Measurements from ENCODE around the gene SYT1.

Gene SYT1

GRCh38 chr12:79370021-79370420 lies 505.4 kb downstream of the SYT1 start:
- Histone ChIP-seq H3K4me3 (ENCODE audit: severe bottlenecking) (no peak overlapping the region), H3K27me3 (ENCODE audit: insufficient read depth, poor library complexity, severe bottlenecking) (no peaks in the 10 kb centered on the region), H3K4me1 (ENCODE audit: insufficient read depth, poor library complexity, severe bottlenecking) (peaks cover 4% of the 10 kb centered on the region), H3K9me3 (ENCODE audit: severe bottlenecking) (no peaks in the 10 kb centered on the region), H3K36me3 (ENCODE audit: low read depth) (no peaks in the 10 kb centered on the region), H3K27ac (ENCODE audit: poor library complexity, severe bottlenecking) (no peak overlapping the region)
- DNase-seq (ENCODE audit: low spot score) (no peak), ATAC-seq (ENCODE audit: low read depth) (no peak)
- no peak for TF ChIP-seq CTCF (IDR thresholded peaks at IDR 0.05; ENCODE audit: poor library complexity, severe bottlenecking)

GRCh38 chr12:79371226-79371625 lies 506.7 kb downstream of the SYT1 start:
- ATAC-seq (ENCODE audit: low read depth), result no peak

GRCh38 chr12:79373896-79374499 lies 509.4 kb downstream of the SYT1 start:
- peak; percentile 83; the same call in 2 of the 3 replicates for ATAC-seq (ENCODE audit: low read depth)
- Histone ChIP-seq H3K9me3 (ENCODE audit: severe bottlenecking) (no peaks in the 10 kb centered on the region), H3K4me1 (ENCODE audit: insufficient read depth, poor library complexity, severe bottlenecking) (no peaks in the 10 kb centered on the region), H3K4me3 (ENCODE audit: severe bottlenecking) (no peak overlapping the region), H3K27ac (ENCODE audit: poor library complexity, severe bottlenecking) (no peak overlapping the region), H3K27me3 (ENCODE audit: insufficient read depth, poor library complexity, severe bottlenecking) (no peaks in the 10 kb centered on the region), H3K36me3 (ENCODE audit: low read depth) (no peaks in the 10 kb centered on the region)
- TF ChIP-seq CTCF (IDR thresholded peaks at IDR 0.05; ENCODE audit: poor library complexity, severe bottlenecking), result peak; percentile 80
- DNase-seq (ENCODE audit: low spot score), result no peak

More at GRCh38 chr12:79371226-79371625, 506.7 kb downstream of the SYT1 start:
- H3K4me1 ChIP-seq (ENCODE audit: insufficient read depth, poor library complexity, severe bottlenecking), result peaks cover 4% of the 10 kb centered on the region
- H3K27ac ChIP-seq (ENCODE audit: poor library complexity, severe bottlenecking), result no peak overlapping the region
- no peak for DNase-seq (ENCODE audit: low spot score)
- H3K4me3 ChIP-seq (ENCODE audit: severe bottlenecking), result no peak overlapping the region
- no peaks in the 10 kb centered on the region for H3K9me3 ChIP-seq (ENCODE audit: severe bottlenecking)
- no peaks in the 10 kb centered on the region for H3K27me3 ChIP-seq (ENCODE audit: insufficient read depth, poor library complexity, severe bottlenecking)
- H3K36me3 ChIP-seq (ENCODE audit: low read depth), result no peaks in the 10 kb centered on the region
- no peak for TF ChIP-seq CTCF (IDR thresholded peaks at IDR 0.05; ENCODE audit: poor library complexity, severe bottlenecking)

GRCh38 chr12:79374545-79374944 lies 510.0 kb downstream of the SYT1 start:
- ATAC-seq (ENCODE audit: low read depth) (peak; percentile 52; the same call in 2 of the 3 replicates), DNase-seq (ENCODE audit: low spot score) (no peak)
- Histone ChIP-seq H3K27me3 (ENCODE audit: insufficient read depth, poor library complexity, severe bottlenecking) (no peaks in the 10 kb centered on the region), H3K4me3 (ENCODE audit: severe bottlenecking) (no peak overlapping the region), H3K9me3 (ENCODE audit: severe bottlenecking) (no peaks in the 10 kb centered on the region), H3K4me1 (ENCODE audit: insufficient read depth, poor library complexity, severe bottlenecking) (no peaks in the 10 kb centered on the region), H3K27ac (ENCODE audit: poor library complexity, severe bottlenecking) (no peak overlapping the region), H3K36me3 (ENCODE audit: low read depth) (no peaks in the 10 kb centered on the region)
- TF ChIP-seq CTCF (IDR thresholded peaks at IDR 0.05; ENCODE audit: poor library complexity, severe bottlenecking), result no peak

- Histone ChIP-seq H3K4me3 (ENCODE audit: severe bottlenecking) (no peak overlapping the region), H3K9me3 (ENCODE audit: severe bottlenecking) (no peaks in the 10 kb centered on the region), H3K36me3 (ENCODE audit: low read depth) (no peaks in the 10 kb centered on the region), H3K4me1 (ENCODE audit: insufficient read depth, poor library complexity, severe bottlenecking) (no peaks in the 10 kb centered on the region), H3K27ac (ENCODE audit: poor library complexity, severe bottlenecking) (no peak overlapping the region), H3K27me3 (ENCODE audit: insufficient read depth, poor library complexity, severe bottlenecking) (no peaks in the 10 kb centered on the region)
- DNase-seq (ENCODE audit: low spot score), result no peak
- no peak for ATAC-seq (ENCODE audit: low read depth)
- TF ChIP-seq CTCF (IDR thresholded peaks at IDR 0.05; ENCODE audit: poor library complexity, severe bottlenecking), result no peak
These were observed 510.5 kb downstream of the SYT1 start for GRCh38 chr12:79375050-79375449.

All from RWPE2 (cell line).